Retinal pigment epithelial cell (primary cell): ENCODE results near the gene CYB561.

ENCODE experiments used
- DNase-seq: peaks from one replicate; pipeline ENCODE4 v3.0.0-alpha.2; 2010; ENCODE audit warnings: low read depth
- H3K4me3 ChIP-seq: 2 replicates; pipeline ENCODE4 v1.5.1; 2011; ENCODE audit warnings: mild to moderate bottlenecking, low read length, control low read depth, moderate library complexity
- TF ChIP-seq, protein P1 (sequence below): conservative IDR thresholded peaks from 2 replicates; pipeline ENCODE4 v1.5.1; 2011; ENCODE audit warnings: low read depth, low read length, control low read depth, inconsistent platforms

CYB561 gene

GRCh38 chr17:63443053-63443452 lies 3.1 kb downstream of the CYB561 start:
- no peak overlapping the region for H3K4me3 ChIP-seq
- DNase-seq = no peak
- TF ChIP-seq, protein P1, sequence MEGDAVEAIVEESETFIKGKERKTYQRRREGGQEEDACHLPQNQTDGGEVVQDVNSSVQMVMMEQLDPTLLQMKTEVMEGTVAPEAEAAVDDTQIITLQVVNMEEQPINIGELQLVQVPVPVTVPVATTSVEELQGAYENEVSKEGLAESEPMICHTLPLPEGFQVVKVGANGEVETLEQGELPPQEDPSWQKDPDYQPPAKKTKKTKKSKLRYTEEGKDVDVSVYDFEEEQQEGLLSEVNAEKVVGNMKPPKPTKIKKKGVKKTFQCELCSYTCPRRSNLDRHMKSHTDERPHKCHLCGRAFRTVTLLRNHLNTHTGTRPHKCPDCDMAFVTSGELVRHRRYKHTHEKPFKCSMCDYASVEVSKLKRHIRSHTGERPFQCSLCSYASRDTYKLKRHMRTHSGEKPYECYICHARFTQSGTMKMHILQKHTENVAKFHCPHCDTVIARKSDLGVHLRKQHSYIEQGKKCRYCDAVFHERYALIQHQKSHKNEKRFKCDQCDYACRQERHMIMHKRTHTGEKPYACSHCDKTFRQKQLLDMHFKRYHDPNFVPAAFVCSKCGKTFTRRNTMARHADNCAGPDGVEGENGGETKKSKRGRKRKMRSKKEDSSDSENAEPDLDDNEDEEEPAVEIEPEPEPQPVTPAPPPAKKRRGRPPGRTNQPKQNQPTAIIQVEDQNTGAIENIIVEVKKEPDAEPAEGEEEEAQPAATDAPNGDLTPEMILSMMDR = no peak

DNA sequence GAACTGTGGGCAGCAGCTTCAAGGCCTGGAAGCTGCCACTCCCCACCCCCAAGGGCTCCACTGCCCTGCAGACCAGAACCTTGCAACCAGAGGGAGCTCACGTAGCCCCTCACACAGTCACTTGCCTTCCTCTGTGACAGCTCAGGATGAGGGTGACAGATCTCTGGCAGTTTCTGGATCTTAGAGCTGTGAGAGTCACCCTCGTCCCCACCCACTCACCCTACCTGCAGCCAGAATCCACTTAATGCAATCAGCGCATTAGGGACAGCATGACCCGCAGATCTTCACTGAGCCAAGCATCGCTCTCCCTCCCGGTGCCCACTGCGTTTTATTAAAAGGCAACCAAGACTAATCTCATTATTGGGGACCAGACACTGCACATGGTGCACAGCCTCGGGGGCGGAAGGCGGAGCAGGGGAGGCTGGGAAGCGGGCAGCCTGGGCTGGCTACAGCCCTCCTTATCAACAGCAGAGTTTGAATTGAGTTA lies 3.5 kb downstream of the CYB561 start:
- no peak for DNase-seq
- H3K4me3 ChIP-seq = no peak overlapping the region
- TF ChIP-seq, protein P1 = peak; percentile 39

GRCh38 chr17:63442074-63442473 lies 4.0 kb downstream of the CYB561 start:
- TF ChIP-seq, protein P1 = no peak
- no peak for DNase-seq
- H3K4me3 ChIP-seq = no peak overlapping the region

- no peak for DNase-seq
- H3K4me3 ChIP-seq = no peak overlapping the region
- TF ChIP-seq, protein P1 = no peak
Measured at GRCh38 chr17:63441654-63442053, 4.5 kb downstream of the CYB561 start.

DNA sequence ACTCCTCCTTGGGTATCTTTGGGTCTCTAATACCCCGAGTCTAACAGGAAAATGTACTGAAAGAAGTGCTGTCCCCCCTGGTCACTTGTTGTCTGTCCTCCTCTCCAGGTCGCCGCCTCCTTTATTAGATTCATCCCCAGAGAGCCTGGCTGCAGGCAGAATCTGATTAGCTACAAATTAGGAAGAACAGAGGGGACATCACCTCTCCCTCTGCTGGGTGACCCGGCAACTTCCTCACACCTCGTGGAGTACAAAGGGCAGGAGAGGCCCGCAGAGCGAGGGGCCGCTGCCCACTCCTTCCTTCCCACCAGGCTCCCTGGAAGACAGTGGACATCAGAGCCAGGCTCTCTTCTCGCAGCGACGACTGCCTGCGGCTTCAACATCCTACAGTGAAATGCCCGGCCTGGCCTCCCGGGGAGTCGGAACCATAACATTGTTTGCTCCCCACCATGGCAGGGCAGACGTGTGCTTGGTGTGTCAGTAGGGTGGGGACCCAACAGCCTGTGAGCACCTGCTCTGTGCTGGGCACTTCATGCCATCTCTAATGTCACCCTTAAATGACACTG lies 5.3 kb downstream of the CYB561 start:
- no peak overlapping the region for H3K4me3 ChIP-seq
- TF ChIP-seq, protein P1 = no peak
- no peak for DNase-seq

DNA sequence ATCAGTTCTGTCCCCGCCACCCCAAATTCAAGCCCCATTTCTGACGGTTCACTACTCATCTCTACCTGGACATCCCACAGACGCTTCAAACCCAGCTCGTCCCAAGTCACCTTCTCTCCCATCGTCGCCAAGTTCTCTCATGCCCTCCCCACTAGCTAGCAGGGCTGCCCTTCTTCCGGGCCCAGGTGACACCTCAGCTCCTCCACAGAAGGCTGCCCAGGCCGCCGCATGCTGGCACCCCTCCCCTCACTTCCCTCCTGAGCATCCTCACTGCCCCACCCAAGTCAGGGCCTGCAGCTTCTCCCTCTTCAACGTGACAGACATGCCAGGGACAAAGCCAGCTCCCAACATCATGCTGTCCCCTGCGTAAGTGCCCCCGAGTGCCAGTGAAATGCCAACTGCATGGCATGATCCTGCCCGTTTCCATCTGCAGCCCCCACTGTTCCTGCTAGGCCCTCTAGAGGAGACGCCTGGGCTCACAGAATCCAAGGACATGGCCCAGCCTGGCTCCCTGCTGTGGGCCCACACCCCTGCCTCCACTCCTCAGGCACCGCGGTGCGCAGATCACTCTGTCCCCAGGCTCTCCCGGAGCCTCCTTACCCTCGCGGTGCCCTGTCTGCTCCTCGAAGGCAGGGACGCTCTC lies 5.9 kb downstream of the CYB561 start:
- no peak for DNase-seq
- no peak overlapping the region for H3K4me3 ChIP-seq
- TF ChIP-seq, protein P1 = peak; percentile 3

DNA sequence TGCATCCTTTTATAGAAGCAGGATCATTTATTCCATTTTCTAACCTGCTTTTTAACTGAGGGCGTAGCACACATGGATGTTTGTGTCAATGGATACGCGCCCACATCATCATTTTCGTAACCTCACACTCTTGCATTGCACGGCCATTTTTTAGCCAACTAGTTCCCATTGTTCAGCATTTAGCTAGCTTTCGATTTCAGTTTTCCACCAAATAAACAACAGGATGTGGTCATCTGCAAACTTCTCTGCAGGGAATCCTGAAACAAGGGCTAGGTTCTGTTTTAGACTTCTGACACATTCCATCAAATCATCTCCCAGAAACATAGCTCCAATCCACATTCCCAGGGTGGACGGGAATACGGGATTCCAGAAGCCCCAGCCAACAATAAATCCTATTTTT lies 6.4 kb downstream of the CYB561 start:
- DNase-seq = no peak
- no peak overlapping the region for H3K4me3 ChIP-seq
- TF ChIP-seq, protein P1 = no peak
